ENCODE data around the gene CFAP45.
A peak's percentile ranks its signal among the peaks of the same experiment; 100 is the strongest.

CFAP45 gene

DNA sequence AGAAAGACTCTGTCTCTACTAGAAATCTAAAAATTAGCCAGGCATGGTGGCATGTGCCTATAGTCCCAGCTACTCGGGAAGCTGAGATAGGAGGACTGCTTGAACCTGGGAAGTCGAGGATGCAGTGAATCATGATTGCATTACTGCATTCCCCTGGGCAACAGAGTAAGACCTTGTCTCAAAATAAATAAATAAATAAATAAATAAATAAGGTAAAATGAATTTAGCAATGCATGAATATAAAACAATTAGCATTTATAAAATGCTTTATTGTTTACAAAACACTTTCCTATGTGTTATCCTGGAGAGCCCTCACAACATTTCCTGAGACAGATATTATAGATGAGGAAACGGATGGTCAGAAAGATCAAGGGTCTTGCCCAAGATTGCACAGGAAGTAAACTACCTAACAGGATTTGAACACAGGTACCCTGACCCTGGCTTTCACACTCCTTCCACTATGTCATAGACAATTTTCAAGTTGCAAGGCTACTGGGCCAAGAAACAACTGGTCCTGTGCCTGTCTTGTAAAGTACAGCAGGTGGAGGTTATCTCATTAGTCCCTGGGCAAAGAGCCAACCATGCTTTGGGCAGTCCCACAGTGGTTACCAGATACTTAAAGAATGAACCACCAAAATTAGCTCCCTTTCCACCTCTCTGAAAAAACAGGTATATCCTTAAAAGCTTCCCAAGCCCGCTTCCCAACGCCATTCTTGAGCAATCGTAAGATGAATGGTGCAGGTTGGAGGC is 22.1 kb downstream of the CFAP45 start:
- DNase-seq (ENCODE audit: low read depth) = no peak

DNA sequence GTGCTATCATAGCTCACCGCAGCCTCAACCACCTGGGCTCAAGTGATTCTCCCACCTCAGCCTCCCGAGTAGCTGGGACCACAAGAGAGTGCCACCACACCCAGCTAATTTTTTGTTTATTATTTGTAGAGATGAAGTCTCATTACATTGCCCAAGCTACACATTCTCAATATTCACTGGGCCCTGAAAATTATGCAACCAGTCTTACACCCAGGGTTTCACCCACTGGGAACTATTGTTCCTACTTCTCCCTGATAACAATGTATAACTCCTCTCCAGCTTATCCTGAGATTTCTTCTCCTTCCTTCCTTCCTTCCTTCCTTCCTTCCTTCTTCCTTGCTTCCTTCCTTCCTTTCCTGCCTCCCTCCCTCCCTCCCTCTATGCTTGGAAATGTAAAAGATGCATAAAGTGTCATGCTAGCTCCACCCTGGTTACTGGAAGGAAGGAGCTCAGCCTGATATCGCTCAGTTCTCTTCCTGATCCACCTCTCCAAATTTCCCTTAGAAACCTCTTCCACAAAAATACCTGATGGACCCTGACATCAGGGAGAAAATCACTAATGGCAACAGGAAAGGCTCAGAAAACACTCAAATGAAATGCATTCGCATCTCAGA is 26.3 kb downstream of the CFAP45 start:
- no peak for DNase-seq (ENCODE audit: low read depth)

DNA sequence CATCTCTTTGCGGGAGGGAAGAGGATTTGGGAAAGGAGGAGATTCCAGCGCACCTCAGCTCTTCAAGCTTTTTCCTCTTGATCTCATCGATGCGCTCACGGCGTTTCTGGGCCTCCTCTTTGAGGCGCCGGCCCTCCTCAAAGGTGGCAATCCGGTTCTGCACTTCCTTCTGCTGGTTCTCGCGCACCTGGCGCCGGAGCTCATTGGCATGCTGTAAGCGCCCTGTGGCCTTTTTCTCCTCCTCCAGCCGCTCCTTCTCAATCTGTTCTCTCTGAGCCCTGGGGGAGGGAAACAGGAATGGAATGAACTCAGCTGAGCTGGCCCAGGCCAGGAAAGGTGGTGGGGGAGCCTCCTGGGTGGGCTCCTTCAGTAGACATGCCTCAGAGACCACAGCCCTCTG is 27.1 kb downstream of the CFAP45 start:
- no peak for DNase-seq (ENCODE audit: low read depth)

DNA sequence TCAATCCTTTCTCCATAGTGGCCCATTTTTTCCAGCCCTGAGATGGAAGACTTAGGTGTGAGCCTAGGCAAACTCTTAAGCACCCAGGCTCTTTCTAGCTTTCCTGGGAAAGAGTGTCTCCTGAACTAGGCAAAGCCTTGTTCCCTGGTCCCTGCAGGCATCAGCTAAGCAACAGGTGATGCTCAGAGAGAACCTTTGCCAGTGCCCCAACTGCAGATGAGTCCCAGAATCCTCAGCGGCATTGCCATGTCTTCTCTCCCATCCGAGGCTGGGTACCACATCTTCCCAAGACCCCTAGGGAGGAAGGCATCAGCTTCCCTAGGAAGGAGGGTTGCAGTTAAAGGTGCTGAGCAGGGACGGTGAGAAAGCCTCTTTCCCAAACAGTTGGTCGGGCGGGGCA is 29.3 kb downstream of the CFAP45 start:
- no peak for DNase-seq (ENCODE audit: low read depth)

DNA sequence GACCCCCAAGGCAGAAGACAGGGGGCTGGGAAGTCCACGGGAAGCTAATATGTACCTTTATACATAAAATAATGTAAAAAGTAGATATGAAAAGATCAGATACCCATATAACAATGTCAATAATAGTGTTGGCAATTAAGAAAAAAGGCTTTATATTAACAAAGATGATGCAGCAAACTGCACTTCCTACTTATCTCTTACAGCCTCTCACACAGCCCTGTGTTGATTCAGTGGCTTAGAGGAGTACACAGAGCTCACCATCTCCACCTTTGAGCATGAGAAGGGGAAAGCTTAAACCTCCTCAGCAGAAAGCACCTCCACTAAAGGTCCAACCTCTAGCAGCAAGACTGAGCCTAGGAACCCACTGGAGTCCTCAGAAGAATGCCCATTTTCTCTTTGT is 30.4 kb downstream of the CFAP45 start:
- DNase-seq (ENCODE audit: low read depth) = no peak

DNA sequence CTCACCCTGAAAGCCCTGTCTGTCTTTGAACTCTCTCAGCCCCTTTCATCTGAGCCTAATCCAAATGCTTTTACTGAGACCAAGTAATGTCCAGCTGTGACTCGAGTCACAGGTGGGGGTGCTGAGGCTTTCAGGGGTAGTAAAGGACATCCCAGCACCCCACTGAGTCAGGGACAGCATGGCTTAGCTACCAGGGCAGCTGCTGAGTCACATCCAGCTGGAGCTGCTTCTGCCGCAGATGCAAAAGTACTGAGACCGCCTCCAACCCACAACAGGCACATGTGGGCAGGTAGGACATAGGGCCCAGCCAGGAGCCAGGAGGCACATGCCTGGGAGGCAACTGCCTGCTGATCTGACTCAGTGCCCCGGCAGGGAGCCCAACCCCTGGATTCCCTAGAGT is 30.8 kb downstream of the CFAP45 start:
- DNase-seq (ENCODE audit: low read depth) = peak; percentile 8

DNA sequence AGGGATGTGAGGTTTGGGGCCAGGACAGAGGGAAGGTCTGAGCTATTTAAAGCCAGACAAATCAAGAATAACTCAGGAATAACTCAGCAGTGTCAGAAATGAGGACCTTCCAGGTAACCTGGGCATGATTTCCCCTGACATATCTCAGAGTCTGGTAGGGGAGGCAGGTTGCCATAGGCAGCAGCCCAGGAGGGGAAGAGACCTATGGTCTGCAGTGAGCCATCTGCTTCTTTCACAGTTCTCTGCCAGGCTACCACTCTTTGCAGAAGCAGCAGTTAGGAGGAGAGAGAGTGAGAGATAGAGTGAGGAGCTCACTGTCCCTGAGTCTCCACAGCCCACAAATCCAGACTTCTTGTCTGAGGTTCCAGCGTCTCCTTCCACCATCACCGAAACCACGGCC is 31.2 kb downstream of the CFAP45 start:
- no peak for DNase-seq (ENCODE audit: low read depth)

DNA sequence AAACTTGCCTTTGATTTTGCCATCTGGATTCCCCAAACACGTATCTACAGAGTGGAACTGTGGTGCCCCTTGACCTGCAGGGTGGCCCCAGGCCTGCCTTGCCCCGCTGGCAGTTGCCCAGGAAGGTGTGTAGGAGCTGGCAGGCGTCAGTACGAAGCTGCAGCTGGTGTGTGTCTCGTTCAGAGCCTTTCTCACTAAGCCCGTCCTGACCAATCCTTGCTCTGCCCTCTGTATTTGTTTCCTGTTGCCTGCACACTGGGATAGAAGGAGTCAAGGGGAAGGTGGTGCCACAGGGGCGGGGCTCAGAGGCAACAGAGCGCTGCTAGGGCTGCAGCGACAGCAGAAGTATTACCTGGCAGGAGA is 32.3 kb downstream of the CFAP45 start:
- DNase-seq (ENCODE audit: low read depth) = no peak

DNA sequence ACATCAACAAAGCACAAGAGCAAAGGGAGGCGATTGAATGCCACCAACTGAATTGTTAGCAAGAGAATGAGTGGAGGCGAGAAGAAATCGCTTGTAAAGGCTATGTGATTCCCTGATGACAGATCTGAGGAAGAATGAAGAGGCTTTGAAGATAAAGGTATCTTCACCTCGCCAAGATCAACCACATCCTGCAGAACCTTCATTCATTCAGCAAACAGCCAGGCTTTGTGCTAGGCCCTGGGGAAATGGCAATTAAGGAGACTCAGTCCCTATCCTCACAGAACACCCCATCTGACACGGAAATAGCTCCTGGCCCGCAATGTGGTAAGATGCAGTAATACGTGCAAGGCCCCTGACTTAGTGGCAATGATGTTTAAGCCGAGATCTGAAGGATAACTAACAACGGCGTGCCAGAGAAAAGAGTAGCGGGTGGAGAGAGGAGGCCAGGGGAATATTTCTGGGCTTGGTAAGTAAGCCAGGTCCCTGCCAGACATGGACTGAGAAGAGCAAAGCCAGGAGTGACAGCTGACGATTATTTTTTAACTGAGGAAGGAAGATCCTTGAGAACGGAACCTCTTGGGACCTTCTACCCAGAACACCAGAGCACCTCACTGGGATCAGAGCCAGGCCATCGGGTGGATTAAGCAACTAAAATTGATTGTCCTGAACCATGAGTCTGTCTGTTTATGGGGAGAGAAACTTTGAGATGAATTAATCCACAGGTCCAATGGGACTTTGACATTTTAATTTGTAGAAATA is 32.9 kb downstream of the CFAP45 start:
- DNase-seq (ENCODE audit: low read depth) = no peak

DNA sequence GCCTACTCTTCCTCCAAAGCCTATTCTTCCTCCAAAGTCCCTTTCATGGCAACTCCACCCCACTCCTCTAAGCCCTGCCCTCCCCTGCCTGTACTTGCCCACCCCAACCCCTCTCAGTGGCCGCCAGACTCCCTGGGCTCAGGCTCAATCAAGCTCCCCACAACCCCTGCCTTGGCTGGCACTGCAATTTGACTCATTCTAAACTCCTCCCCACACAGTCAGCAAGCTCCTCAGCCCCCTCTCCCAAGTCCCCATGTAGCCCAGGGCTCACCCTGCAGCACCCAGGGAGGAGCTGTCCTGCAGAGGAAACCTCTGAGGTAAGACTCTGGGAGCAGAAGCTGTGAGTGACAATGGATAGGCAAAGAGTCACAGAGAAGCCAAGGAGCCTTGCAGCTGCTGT is 33.9 kb downstream of the CFAP45 start:
- DNase-seq (ENCODE audit: low read depth) = no peak

DNA sequence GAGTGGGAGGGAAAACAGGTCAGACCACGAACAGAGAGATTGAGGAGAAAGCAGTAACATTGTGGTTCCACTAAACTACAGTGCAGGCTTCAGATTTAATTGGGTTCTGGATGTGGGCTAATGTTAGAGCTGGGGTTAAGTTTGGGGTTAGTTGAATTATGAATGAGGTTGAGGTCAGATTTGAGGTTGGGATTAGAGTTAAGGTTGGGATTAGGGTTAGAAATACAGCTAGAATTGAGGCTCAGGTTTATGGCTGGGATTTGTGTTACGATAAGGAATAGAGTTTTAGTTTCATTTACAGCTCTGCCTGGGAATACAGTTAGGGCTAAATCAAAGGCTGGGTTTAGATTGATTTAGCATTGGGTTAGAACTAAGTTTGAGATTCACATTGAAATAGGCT is 35.7 kb downstream of the CFAP45 start:
- no peak for DNase-seq (ENCODE audit: low read depth)

DNA sequence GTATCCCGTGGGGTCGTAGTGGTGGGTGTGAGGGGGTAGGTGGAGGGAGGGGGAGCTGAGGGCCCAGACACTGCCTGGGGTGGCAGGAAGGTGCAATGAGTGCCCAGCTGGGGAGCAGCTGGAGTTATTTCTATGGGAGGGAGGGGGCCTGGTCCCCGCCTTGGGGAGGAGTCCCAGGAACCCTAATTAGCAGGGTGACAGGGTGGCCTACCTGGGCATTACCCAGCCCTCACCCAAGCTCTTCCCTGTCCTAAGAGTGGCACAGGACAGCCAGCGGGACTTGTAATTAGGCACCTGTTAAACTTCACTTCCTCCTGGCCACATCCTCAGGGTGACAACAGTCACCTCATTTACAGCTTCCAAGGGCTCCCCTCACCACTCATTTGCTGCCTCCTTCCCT is 37.4 kb downstream of the CFAP45 start, which contains the start of gene VSIG8:
VSIG8 (minus strand) TSS at position 101 of the 400 bp plus-strand sequence. CDS start 136 bp downstream, outside the sequence.
- no peak for DNase-seq (ENCODE audit: low read depth)

DNA sequence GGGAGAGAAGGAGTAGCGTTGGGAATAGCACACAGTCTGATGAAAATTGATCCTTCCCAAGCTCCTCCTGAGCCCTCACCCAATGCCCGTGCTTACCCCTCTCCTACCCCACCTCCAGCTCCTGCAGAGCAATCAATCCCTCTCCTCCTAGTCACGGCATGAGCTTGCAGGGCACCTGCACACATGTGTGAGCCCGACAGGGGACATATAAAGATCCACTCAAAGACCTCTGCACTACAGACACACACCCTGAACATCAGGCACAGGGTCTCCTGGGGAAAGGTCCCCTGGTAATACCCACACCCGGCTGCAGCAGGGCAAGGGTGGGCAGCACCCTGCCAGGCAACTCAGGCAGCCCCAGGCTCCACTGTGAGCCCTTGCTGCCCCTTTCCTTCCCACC is 37.9 kb downstream of the CFAP45 start:
- DNase-seq (ENCODE audit: low read depth) = no peak

DNA sequence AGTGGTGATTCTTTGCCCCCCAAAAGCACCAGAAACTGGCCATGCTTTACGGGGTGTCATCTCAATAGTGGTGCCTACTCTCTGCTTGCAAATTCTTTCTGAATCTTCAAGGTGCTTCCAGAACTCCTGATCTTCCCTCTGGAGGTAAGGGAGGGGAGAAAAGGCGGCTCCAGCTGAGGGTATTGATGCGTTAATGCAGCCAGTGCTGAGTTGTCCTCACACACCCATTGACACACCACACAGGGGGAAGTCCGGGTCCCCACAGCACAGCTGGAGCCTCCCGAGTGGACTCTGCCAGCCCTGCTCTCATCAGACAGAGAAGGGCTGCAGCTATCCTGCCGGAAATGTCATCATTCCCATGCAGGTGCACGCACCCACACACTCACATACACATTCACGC is 38.7 kb downstream of the CFAP45 start:
- DNase-seq (ENCODE audit: low read depth) = no peak

DNA sequence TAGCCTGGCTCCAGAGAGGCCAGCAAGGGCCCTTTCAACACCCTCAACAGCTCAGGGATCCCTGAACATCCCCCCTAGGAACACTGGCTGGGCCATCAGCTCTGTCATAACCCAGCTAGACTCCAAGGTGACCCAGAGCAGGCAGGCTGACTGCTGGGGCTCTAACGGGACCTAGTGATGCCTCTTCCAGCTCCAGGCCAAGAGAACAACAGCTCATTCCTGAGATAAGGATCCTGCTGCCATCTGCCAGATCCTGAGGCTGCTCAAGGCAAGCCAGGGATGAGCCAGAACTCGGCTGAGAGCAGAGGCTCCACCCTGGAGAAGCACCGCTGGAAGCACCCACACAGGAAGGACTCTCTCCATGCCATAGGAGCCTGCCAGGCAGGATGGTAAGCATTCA is 39.5 kb downstream of the CFAP45 start:
- no peak for DNase-seq (ENCODE audit: low read depth)

DNA sequence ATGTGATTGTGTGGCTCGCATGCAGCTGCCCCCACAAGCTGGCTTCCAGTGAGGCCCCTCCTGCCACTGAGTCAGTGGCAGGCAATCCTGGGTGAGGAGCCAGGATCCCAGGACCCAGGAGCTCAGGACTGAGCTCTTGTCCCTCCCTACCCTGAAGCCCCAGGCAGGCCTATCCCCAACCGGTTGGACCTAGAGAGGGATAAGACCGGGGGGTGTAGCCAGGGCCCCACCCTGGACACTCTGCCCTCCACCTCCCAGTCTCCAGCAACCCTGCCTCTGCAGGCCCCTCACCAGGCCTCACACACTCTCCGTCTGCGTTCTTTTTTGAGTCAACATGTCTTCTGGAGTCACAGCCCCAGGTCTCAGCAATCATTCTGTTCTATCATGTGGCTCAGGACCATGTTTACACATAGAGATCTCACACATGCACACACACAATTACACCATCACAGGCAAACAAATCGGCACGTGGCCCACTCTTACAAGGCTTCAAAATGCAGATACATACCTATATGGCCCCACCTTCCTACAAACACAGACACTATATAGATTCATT is 40.1 kb downstream of the CFAP45 start:
- no peak for DNase-seq (ENCODE audit: low read depth)

DNA sequence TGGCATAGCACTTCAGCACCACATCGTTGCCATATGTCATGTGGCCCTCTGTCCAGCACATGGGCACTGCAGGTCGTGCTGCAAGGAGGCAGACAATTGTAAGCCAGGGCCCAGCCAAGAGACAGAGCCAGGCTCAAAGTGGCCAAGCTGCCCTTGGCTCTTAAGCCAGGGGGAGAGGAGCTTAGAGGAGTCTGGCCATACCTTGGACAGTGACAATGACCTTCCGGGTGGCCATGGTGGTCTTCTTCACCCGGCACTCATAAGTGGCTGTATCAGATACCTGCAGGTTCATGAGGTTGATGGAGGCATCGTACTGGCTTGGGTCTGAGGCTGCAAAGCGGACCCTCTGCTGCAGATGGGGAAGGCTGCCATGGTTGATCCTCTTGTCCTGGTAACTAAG is 42.1 kb downstream of the CFAP45 start:
- DNase-seq (ENCODE audit: low read depth) = no peak

DNA sequence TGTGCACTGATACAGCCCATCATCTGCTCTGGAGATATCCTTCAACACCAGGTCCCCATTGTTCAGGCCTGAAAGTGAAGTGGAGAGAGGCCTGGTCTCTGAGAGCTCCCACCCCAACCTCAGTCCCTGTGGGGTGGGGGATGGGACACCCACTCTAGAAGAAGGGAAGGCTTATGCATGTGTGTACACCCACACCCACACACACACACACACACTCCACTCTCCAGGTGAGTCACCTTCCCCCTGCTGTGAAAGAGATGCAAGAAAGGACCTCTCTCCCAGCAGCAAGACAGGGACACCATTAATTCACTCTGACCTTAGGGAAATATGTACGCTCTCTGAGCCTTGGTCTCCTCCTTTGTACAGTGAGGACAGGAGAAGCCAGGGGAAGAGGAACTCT is 43.4 kb downstream of the CFAP45 start:
- DNase-seq (ENCODE audit: low read depth) = no peak

DNA sequence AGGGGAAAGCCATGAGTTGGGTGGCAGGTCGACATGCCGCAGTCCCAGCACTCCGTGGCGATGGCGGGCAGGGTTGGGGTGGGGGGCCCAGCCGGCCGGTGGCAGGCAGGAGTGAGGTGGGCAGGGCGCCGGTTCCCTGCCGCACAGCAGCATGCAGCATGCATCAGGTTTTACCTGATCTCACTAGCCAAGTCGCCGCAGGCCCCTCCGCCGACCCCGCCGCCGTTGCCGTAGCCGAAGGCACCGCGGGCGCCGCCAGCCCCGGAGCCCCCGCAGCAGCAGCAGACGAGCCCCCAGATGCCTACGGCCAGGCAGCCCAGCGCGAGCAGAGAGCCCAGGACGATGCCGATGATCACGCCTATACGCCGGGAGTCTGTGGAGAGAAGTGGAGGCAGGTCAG is 44.3 kb downstream of the CFAP45 start:
- no peak for DNase-seq (ENCODE audit: low read depth)

DNA sequence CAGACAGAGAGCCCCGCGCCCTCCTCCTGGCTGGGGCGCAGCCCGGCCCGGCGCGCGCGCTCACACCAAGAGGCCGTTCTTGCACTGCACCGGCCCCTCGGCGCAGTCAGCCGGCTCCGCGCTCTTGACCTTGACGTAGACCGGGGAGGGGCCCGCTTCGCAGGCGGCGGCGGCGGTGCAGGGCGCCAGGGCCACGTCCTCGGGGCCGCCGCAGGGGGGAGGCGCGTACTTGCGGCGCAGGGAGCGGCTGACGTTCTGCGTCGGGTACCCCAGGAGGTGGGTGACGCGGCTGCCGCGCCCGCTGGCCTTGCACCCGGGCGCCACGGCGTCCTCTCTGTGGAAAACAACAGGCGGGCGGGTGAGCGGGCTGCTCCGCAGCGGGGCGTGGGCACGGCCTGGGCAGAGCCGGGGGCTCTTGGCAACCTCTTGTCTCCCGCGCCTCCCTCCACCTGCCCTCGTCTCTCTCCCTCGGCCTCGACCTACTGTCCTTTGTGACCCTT is 45.2 kb downstream of the CFAP45 start:
- peak; percentile 66 for DNase-seq (ENCODE audit: low read depth)

DNA sequence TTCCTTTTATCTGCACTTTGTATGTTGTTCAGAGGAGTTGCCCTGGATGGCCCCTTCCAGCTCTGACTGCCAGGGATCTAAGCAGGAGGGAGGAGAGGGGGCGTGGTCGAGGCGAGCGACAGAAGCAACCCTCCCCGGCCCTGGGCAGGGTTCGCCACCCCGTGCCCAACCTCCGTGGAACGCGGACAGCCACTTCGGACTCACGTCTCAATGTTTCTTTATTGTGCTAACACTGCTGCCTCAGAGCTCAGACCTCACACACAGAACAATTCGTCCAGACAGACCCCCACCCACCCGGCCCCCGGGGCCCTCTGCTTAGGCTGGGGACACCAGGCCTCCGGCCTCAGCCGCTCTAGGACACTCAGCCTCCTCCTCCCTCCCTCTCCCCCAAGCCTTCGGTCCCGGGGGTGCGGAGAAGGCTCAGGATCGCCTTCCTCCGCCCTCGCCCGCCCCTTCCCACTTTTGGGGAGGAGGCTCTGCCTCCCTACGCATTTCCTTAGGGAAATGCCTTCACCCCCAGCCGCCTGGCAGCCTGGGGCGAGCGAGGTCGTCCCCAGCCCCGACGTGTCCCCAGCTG is 45.8 kb downstream of the CFAP45 start:
- DNase-seq (ENCODE audit: low read depth) = peak; percentile 26

DNA sequence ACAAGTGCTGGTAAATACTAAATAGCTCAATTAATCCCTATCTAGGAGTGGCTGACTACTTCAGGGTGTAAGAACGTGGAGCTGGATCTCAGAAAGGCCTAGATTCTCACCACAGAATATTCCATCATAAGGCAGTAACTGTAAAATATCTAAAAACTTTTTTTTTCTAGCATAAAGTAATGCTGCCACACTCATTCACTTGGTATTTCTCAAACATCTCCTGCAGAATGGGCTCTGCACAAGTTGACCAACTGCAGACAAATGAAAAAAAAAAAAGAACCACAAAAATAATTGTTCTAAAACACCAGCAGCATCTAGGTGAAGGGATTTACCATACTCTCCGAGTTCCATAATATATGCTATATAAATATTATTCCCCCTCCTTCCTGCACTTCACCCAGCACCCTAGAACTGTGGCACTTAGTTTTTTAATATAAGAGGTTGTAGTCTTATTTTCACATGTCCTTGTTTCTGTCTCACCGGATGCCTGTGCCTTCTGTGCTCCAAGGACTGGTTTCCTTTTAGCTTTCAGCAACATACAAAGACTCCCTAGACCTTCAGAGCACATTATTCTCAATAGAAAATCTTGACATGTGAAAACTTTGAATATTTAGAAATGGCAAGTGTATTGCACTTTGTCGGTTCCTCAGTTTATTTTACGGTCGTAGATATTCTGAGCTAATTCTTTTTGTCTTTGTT is 46.4 kb downstream of the CFAP45 start:
- no peak for DNase-seq (ENCODE audit: low read depth)
